ENCODE measurements around the gene AMMECR1. TPM values are rescaled to one million over a fixed set of nuclear protein-coding genes. Genes with fewer than 3 reads are reported as not detected.

Gene AMMECR1
- total RNA-seq, 4 donors from 2014 or later: 7.1 to 15.3 (median 11.0) TPM

DNA sequence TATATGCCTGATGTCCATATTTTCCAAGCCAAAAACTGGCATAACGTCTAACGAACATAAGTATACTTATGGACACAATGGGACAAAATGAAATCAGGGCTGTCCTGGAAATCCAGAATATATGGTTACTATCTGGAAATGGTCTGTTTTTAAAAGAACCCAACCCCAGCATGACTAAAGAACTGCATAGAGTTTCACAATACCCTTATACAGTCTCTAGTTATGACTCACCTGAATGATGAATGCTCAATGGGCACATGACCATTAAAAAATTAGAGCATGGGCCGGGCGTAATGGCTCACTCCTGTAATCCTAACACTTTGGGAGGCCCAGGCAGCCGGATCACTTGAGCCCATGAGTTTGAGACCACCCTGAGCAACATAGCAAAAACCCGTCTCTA lies 31.8 kb downstream of the AMMECR1 start:
- DNase-seq (ENCODE audit: low spot score in 2 of 2): peak in 1 of 2 donors; percentile 14
- intact Hi-C loops (cut with DNase I; ENCODE audit: low total_unique reads): no loop called here
- no peak overlapping the region for H3K4me3 ChIP-seq (ENCODE audit: low read depth, poor library complexity, severe bottlenecking)
- 74 to 78% methylated on average over 3 to 6 of the region's 6 CpGs for WGBS, 2 donors
- TF ChIP-seq, protein P1, sequence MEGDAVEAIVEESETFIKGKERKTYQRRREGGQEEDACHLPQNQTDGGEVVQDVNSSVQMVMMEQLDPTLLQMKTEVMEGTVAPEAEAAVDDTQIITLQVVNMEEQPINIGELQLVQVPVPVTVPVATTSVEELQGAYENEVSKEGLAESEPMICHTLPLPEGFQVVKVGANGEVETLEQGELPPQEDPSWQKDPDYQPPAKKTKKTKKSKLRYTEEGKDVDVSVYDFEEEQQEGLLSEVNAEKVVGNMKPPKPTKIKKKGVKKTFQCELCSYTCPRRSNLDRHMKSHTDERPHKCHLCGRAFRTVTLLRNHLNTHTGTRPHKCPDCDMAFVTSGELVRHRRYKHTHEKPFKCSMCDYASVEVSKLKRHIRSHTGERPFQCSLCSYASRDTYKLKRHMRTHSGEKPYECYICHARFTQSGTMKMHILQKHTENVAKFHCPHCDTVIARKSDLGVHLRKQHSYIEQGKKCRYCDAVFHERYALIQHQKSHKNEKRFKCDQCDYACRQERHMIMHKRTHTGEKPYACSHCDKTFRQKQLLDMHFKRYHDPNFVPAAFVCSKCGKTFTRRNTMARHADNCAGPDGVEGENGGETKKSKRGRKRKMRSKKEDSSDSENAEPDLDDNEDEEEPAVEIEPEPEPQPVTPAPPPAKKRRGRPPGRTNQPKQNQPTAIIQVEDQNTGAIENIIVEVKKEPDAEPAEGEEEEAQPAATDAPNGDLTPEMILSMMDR (IDR thresholded peaks at IDR 0.05): no peak
- no peak for TF ChIP-seq POLR2A (IDR thresholded peaks at IDR 0.05)

DNA sequence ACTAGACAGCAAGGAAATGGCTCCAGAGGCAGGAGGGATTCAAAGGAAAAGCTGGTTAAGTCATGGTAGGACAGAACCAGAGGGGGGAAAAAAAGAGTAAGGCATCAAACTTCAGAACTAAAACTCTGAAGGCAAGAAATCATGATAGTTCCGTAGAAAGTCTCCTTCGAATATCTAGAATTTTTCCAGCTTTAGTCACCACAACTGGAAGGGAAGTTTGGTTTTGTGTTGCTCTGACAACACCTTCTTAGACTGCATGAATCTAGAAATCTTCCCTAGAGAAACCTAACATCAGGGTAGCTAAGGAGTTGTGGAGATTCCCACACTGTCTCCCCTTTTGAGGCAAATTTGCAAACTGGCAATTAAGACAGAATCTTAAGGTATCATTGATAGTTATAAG lies 33.7 kb downstream of the AMMECR1 start:
- intact Hi-C loops (cut with DNase I; ENCODE audit: low total_unique reads): no loop called here
- 42 to 80% methylated on average over 2 of the region's 2 CpGs for WGBS, 2 donors

DNA sequence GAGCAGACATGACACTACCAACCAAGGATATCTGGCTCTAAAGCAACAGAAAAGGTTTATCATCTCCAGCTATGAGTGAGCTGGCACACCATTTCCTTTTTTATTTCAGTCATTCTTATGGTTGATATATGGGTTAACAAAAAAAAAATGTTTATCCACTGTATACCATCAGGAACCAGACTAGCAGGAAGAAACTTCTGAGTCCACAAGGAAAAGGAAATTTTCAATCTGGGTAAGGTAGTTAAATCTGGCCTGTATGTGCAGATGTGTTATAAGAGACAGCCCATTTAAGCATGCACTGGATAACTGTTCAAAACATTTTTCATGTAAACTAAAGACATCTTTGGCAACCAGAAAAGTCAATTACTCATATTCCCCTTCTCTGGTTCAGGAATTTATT lies 35.0 kb downstream of the AMMECR1 start:
- intact Hi-C loops (cut with DNase I; ENCODE audit: low total_unique reads): no loop called here
- TF ChIP-seq POLR2A (IDR thresholded peaks at IDR 0.05): no peak
- TF ChIP-seq, protein P1 (IDR thresholded peaks at IDR 0.05): no peak
- DNase-seq (ENCODE audit: low spot score in 2 of 2): no peak
- H3K4me3 ChIP-seq (ENCODE audit: low read depth, poor library complexity, severe bottlenecking): no peak overlapping the region

More for the DNA sequence above, 33.7 kb downstream of the AMMECR1 start:
- no peak overlapping the region for H3K4me3 ChIP-seq (ENCODE audit: low read depth, poor library complexity, severe bottlenecking)
- no peak for DNase-seq (ENCODE audit: low spot score in 2 of 2)
- no peak for TF ChIP-seq POLR2A (IDR thresholded peaks at IDR 0.05)
- TF ChIP-seq, protein P1 (IDR thresholded peaks at IDR 0.05): no peak

DNA sequence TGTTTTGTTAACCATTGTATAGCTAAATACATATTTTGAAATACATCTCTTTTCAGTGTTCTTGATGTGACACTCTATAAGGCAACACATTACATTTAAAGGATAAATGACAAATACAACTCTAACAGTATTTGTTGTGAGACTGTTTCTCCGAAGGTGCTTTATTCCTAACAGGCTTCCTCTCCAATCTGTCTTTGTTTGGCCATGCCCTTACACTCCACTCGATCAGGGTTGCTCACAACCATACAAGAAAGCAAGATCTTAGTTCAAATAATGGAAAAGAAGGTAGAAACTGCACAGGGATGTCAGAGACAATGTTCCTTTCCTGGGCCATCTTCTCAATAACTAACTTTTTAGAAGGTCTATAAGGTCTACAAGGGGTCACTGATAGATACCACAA lies 36.5 kb downstream of the AMMECR1 start:
- H3K4me3 ChIP-seq (ENCODE audit: low read depth, poor library complexity, severe bottlenecking): no peak overlapping the region
- WGBS, 2 donors: 77 to 78% methylated on average over 2 of the region's 2 CpGs
- TF ChIP-seq, protein P1 (IDR thresholded peaks at IDR 0.05): no peak
- TF ChIP-seq POLR2A (IDR thresholded peaks at IDR 0.05): no peak
- intact Hi-C loops (cut with DNase I; ENCODE audit: low total_unique reads): no loop called here
- no peak for DNase-seq (ENCODE audit: low spot score in 2 of 2)

DNA sequence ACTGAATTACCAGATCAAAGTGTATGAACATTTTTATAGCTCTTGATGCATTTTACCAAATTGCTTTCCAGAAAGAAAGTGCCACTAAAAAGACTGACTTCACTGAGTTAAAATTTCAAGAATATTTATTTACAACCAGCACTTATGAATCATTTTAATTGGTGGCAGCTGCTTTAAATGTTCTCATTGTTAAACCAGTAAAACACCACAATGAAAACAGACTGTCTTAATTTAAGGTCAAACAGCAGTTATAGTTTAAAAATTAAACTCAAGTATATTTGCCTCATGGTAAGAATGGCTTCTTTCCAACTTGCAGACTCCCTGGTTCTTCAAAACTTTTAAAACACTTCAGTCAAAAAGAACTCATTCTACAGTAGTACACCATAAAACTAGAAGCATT lies 36.9 kb downstream of the AMMECR1 start:
- intact Hi-C loops (cut with DNase I; ENCODE audit: low total_unique reads): no loop called here
- TF ChIP-seq, protein P1 (IDR thresholded peaks at IDR 0.05): no peak
- no peak for TF ChIP-seq POLR2A (IDR thresholded peaks at IDR 0.05)
- no peak overlapping the region for H3K4me3 ChIP-seq (ENCODE audit: low read depth, poor library complexity, severe bottlenecking)
- DNase-seq (ENCODE audit: low spot score in 2 of 2): no peak

DNA sequence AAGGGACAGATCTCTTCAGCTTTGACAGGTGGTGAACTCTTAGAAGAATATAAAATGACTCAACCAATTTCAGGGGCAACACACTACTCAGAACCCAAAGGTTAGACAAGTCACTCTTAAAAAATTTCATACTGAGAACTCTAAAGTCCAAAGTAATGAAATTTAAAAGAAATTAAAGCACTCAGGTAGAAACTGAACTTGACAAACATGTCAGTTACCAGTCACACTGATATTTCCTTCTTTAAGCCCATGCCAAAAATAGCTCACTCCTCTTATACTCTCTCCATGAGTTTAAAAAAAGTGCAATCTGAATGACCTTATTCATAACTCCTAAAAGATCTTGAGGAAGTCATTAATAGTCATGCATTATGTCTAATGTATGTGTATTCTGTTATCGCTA lies 40.3 kb downstream of the AMMECR1 start:
- TF ChIP-seq, protein P1 (IDR thresholded peaks at IDR 0.05): no peak
- no peak for TF ChIP-seq POLR2A (IDR thresholded peaks at IDR 0.05)
- no peak overlapping the region for H3K4me3 ChIP-seq (ENCODE audit: low read depth, poor library complexity, severe bottlenecking)
- no peak for DNase-seq (ENCODE audit: low spot score in 2 of 2)
- 80 to 81% methylated on average over 1 of the region's 1 CpG for WGBS, 2 donors
- intact Hi-C loops (cut with DNase I; ENCODE audit: low total_unique reads): no loop called here
